DMS 273 (cell line): ENCODE measurements around the gene CEP131.

Experiments
- DNase-seq: peaks from one replicate; lab custom pipeline; 2025; ENCODE audit not compliant: unreplicated experiment; lab: John Stamatoyannopoulos, UW

The CEP131 gene

GRCh38 chr17:81170727-81171494, 51.9 kb downstream of the CEP131 start:
- peak; percentile 89 for DNase-seq

GRCh38 chr17:81169870-81170309, 52.9 kb downstream of the CEP131 start:
- DNase-seq: no peak

GRCh38 chr17:81167638-81168037, 55.1 kb downstream of the CEP131 start:
- DNase-seq: no peak

- DNase-seq: no peak
Observed at GRCh38 chr17:81167194-81167524, 55.6 kb downstream of the CEP131 start.

DNA sequence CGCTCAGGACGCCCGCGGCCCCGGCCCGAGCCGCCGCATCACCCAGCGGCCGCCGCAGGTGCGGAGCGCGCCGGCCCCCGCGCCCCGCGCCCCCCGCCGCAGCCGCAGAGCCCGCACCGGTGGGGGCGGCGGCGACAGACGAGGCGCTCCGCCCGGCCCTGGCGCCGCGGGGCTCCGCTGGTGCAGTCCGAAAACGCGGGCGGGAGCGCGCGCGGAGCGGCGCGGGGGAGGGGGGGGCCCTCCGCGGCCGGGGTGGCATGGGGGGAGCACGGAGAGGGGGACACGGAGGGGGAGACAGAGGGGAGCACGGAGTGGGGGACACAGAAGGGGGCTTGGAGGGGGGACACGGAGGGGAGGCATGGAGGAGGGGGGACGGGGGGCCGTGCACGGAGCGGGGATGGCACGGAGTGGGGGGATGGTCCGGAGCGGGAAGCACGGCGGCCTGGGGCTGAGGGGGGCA, 56.7 kb downstream of the CEP131 start, which contains the start of gene AATK:
AATK (minus strand) TSS at position 189 of the 460 bp plus-strand sequence. CDS start 229 bp downstream, outside the sequence.
- peak; percentile 71 for DNase-seq

GRCh38 chr17:81165246-81166032, 57.3 kb downstream of the CEP131 start, which contains the start of gene PVALEF:
PVALEF (plus strand) TSS chr17:81165507; CDS start chr17:81181227, 15,720 bp downstream.
- peak; percentile 80 for DNase-seq

GRCh38 chr17:81164371-81165245, 58.2 kb downstream of the CEP131 start:
- DNase-seq: peak; percentile 83

- no peak for DNase-seq
Observed at GRCh38 chr17:81163703-81164370, 58.9 kb downstream of the CEP131 start.

- no peak for DNase-seq
Observed at GRCh38 chr17:81163051-81163695, 59.6 kb downstream of the CEP131 start.

GRCh38 chr17:81162491-81162890, 60.3 kb downstream of the CEP131 start:
- DNase-seq: no peak

GRCh38 chr17:81161972-81162371, 60.8 kb downstream of the CEP131 start:
- no peak for DNase-seq

DNA sequence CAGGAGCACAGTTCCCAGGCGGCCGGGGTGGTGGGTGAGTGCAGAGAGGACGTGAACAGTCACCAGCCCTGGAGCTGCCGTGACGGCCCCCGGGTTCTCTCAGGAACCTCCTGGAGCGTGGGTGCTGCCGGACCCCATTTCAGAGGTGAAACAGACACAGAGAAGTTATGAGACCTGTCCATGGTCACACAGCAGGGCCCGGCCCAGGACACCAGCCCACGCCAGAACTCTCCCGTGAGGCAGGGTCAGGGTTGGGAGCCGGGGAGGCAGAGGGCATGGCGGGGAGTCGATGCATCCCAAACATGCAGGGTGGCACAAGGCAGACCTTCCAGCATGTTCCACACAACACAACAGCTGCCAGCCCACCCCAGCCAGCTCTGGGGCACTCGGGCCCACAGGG, 61.2 kb downstream of the CEP131 start:
- no peak for DNase-seq

DNA sequence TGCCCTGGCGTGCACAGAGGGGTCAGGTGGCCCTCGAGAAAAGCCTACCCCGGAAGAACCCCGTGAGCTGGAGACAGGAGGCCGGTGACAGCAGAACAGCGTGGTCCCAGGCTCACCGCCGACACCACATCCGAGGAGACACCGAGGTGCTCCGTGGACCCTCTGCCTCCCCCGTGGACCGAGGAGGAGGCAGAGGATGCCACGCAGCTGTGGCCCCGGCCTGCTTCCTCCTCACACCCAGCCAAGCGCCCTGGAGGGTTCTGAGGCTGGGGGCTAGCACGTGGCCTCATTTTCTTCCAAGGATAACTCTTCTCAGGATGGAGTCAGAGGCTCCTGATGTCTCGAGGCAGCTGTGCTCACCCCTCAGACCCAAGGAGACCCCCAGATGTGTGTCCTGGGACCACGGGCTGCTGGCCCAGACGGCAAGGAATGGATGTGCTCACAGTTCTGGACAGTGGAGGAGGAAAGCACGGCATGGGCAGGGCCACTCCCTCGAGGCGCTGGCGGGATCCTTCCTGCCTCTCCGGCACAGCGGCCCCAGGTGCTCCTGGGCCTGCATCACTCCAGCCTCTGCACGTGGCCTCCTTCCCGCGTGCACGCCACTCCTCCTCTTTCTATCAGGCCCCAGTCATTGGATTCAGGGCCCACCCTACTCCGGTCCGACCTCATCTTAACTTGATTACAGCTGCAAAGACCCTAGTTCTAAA, 61.9 kb downstream of the CEP131 start:
- DNase-seq: no peak

DNA sequence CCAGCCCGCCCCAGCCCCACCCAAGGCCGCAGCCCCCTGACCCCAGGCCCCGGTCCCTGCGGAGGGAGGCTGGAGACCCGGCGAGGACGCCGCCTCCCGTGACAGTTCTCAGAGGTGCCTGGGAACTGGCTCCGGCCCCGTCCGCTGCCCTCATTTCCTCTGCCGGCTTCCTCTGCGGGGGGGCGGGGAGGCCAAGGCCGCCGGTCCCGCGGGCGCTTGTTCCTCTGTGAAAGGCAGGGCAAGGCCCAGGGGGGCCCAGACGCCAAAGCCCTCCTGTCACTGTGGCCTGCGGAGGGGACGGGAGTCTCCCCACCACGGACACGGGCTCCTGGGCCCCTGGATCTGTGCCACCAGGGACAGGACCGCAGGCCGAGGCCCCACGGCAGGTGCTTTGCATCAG, 62.5 kb downstream of the CEP131 start:
- DNase-seq: no peak

DNA sequence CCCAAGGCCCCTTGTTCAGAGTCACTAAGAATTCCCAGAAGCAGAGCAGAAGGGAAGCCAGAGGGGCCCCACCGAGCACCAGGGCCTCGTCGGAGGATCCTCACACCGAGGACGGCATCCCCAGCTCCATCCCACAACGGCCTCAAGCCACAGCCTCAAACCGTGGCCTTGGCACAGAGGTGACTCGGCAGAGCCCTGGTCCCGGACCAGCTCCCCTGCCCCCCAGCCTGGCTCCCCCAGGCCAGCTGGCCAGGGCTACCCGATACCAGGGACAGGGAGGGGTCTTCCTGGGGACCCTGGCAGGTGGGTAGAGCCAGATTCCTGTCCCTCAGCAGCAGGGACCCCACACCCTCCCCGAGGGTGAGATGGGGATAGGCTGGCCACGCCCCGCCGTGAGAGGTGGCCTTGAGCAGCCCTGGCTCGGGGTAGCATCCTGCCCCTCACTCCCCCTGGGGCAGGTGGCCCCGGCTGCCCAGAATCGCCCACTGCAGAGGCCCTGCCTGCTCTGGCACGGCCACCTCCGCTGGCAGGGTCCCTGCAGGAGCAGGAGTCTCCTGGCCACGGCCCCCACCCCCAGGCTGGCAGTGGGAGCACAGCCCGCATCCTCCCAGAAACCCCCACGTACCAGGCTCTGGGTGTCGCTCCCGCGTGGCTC, 63.0 kb downstream of the CEP131 start:
- DNase-seq: no peak

GRCh38 chr17:81158688-81159590, 63.8 kb downstream of the CEP131 start:
- DNase-seq: no peak

DNA sequence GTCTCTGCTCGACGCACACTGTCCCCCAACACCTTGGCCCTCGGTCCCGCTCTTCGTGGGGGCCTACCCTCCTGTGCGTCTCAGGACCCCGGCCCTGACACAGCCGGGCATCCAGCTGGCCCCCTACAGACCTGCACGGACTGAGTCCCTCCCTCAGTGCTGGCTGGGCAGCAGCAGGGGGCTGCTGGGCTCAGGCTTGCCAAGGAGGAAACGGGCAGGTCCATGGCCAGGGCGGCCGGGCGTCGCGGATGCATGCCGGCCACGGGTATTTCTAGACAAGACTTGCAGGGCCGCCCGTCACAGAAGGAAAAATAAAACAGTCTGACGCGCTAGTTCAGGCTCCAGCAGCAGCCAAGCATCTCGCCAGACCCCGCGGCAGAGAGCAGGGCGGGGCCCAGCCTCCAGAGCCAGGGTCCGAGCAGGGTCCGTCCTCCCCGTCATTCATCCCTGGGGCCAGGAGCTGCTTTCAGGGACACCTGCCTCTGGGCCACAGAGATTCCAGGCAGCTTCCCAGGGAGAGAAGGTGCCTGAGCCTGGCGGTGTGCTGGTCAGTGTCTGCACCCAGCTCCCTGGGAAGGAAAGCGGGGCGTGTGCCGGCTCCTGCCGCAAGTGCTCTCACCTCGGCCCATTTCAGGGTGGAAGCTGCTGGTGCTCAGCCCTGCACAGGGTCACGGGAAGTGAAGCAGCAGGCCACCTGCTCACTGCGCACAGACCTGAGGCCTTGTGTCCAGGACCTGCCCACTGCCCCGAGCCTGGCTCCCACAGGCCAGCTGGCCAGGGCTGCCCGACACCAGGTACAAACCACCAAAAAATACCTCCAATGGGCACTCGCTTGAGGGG, 64.7 kb downstream of the CEP131 start:
- DNase-seq: no peak
